ENCODE measurements around the gene NR2E1.

NR2E1 gene

DNA sequence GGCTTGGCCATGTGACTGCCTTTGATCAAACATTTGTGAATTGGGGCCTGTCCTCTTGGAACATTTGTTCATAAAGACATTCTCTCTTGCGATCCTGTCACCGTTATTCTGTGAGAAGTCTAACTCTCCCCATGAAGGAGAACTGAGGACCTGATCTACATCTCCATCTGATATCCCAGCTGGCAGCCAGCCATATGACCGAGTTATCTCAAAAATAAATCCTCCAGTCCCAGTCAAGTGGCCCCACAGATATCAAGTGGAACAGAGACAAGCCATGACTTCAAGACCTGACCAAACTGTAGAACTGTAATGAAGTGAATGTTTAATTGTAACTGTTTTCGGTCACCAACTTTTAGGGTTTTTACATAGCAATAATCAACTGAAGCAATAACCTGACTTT, 69.3 kb downstream of the NR2E1 start:
- no peak for FAIRE-seq
- DNase-seq (ENCODE audit: insufficient read length, low spot score), result no peak
- TF ChIP-seq SPI1 (IDR thresholded peaks at IDR 0.05; ENCODE audit: low read depth, low read length) (no peak), POU2F2 (IDR thresholded peaks at IDR 0.05; ENCODE audit: low read depth, low read length) (no peak), TAF1 (IDR thresholded peaks at IDR 0.05; ENCODE audit: low read depth, low read length) (no peak), POLR2A (IDR thresholded peaks at IDR 0.05; ENCODE audit: low read depth, low read length) (no peak), PAX5 (IDR thresholded peaks at IDR 0.05; ENCODE audit: insufficient read depth, low read length, severe bottlenecking) (no peak), POLR2AphosphoS5 (IDR thresholded peaks at IDR 0.05; ENCODE audit: low read depth, low read length) (no peak)

DNA sequence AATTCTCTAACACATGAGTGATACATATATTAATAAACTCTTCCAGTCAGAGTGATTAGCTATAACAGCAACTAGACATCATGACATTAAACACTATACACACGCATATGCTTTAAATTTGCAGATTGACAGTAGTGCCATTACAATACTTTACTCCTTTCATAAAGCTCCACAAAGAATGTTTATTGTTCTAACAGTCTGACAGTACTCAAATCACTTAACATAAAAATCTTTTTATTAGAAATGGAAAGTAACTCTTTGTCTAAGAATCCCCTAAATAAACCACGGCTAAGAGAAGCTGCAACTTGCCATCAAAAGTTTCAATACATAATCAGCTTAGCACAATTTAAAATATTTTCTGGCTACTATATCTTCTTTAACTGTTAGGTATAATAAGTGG, 71.0 kb downstream of the NR2E1 start:
- TF ChIP-seq POLR2AphosphoS5 (IDR thresholded peaks at IDR 0.05; ENCODE audit: low read depth, low read length) (no peak), POU2F2 (IDR thresholded peaks at IDR 0.05; ENCODE audit: low read depth, low read length) (no peak), POLR2A (IDR thresholded peaks at IDR 0.05; ENCODE audit: low read depth, low read length) (no peak), TAF1 (IDR thresholded peaks at IDR 0.05; ENCODE audit: low read depth, low read length) (no peak), PAX5 (IDR thresholded peaks at IDR 0.05; ENCODE audit: insufficient read depth, low read length, severe bottlenecking) (no peak), SPI1 (IDR thresholded peaks at IDR 0.05; ENCODE audit: low read depth, low read length) (no peak)
- DNase-seq (ENCODE audit: insufficient read length, low spot score) (no peak), FAIRE-seq (no peak)

DNA sequence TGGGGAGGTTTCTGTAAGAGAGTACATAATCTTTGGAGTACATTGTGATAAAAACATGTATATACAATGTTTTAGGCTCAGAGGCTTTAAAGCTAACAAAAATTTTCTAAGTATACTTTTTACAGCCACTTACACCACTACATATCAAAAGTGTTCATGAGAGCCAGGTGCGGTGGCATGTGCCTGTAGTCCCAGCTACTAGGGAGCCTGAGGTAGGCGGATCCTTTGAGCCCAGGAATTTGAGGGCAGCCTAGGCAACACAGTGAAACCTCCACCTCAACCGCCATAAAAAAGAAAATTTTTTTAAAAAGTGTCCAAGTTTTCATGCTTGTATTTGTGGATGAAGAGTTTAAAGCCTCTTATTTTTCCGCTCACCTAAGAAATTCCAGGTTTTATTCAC, 72.5 kb downstream of the NR2E1 start:
- DNase-seq (ENCODE audit: insufficient read length, low spot score), result no peak
- no peak for FAIRE-seq
- TF ChIP-seq PAX5 (IDR thresholded peaks at IDR 0.05; ENCODE audit: insufficient read depth, low read length, severe bottlenecking) (no peak), TAF1 (IDR thresholded peaks at IDR 0.05; ENCODE audit: low read depth, low read length) (no peak), POLR2A (IDR thresholded peaks at IDR 0.05; ENCODE audit: low read depth, low read length) (no peak)

Measured in GM12891 (cell line).